H9 (cell line): ENCODE results near the gene DYRK1B. TPM values are rescaled to one million over a fixed set of nuclear protein-coding genes. Genes with fewer than 3 reads are reported as not detected.

Experiments
- DNase-seq: peaks from one replicate; pipeline ENCODE4 v3.0.0-alpha.2; 2017
- H2AFZ ChIP-seq: one replicate; pipeline ENCODE4 v1.6.1; 2013; ENCODE audit warnings: mild to moderate bottlenecking, low read length, control low read depth, moderate library complexity
- H2AK5ac ChIP-seq: 2 replicates; pipeline ENCODE4 v1.6.1; 2013; ENCODE audit warnings: low read length, control low read depth, mixed read lengths; ENCODE audit not compliant: insufficient read length
- H2BK120ac ChIP-seq: one replicate; pipeline ENCODE4 v1.6.1; 2013; ENCODE audit warnings: low read depth, mild to moderate bottlenecking, low read length, control low read depth, inconsistent platforms; ENCODE audit not compliant: poor library complexity, severe bottlenecking
- H2BK12ac ChIP-seq: 2 replicates; pipeline ENCODE4 v1.6.1; 2013; ENCODE audit warnings: low read length, control low read depth, mixed read lengths, low read depth; ENCODE audit not compliant: insufficient read length
- H2BK15ac ChIP-seq: 2 replicates; pipeline ENCODE4 v1.6.1; 2013; ENCODE audit warnings: low read depth, low read length, control low read depth
- H2BK20ac ChIP-seq: one replicate; pipeline ENCODE4 v1.6.1; 2013; ENCODE audit warnings: low read depth, mild to moderate bottlenecking, low read length, control low read depth, inconsistent platforms; ENCODE audit not compliant: poor library complexity, severe bottlenecking
- H2BK5ac ChIP-seq: 2 replicates; pipeline ENCODE4 v1.6.1; 2013; ENCODE audit warnings: low read length, control low read depth, mixed read lengths; ENCODE audit not compliant: insufficient read length
- H3K14ac ChIP-seq: 2 replicates; pipeline ENCODE4 v1.6.1; 2013; ENCODE audit warnings: low read length, control low read depth; ENCODE audit not compliant: insufficient read depth
- H3K18ac ChIP-seq: 2 replicates; pipeline ENCODE4 v1.6.1; 2013; ENCODE audit warnings: low read depth, mild to moderate bottlenecking, mixed read lengths, low read length, control low read depth; ENCODE audit not compliant: insufficient read length
- H3K23ac ChIP-seq: 2 replicates; pipeline ENCODE4 v1.6.1; 2013; ENCODE audit warnings: low read length, control low read depth, mixed read lengths, low read depth; ENCODE audit not compliant: insufficient read length
- H3K23me2 ChIP-seq: 2 replicates; pipeline ENCODE4 v1.6.1; 2013; ENCODE audit warnings: low read depth, mild to moderate bottlenecking, mixed read lengths, low read length, control low read depth; ENCODE audit not compliant: insufficient read length, poor library complexity, severe bottlenecking
- H3K27ac ChIP-seq: 2 replicates; pipeline ENCODE4 v1.5.1; 2013; ENCODE audit warnings: low read length, control low read depth, mixed read lengths, low read depth; ENCODE audit not compliant: insufficient read length
- H3K27me3 ChIP-seq: 2 replicates; pipeline ENCODE4 v1.6.1; 2013; ENCODE audit warnings: low read length, control low read depth, inconsistent platforms; ENCODE audit not compliant: insufficient read depth
- H3K4ac ChIP-seq: 2 replicates; pipeline ENCODE4 v1.6.1; 2013; ENCODE audit warnings: low read depth, mild to moderate bottlenecking, control low read depth, inconsistent platforms, low read length, moderate library complexity
- H3K4me1 ChIP-seq: 2 replicates; pipeline ENCODE4 v1.6.1; 2013; ENCODE audit warnings: low read length, control low read depth, inconsistent platforms; ENCODE audit not compliant: insufficient read depth
- H3K4me2 ChIP-seq: 2 replicates; pipeline ENCODE4 v1.6.1; 2013; ENCODE audit warnings: low read length, control low read depth, mixed read lengths; ENCODE audit not compliant: insufficient read length, insufficient read depth
- H3K56ac ChIP-seq: 2 replicates; pipeline ENCODE4 v1.6.1; 2013; ENCODE audit warnings: low read depth, mild to moderate bottlenecking, mixed read lengths, low read length, control low read depth; ENCODE audit not compliant: insufficient read length
- H3K79me1 ChIP-seq: 2 replicates; pipeline ENCODE4 v1.6.1; 2013; ENCODE audit warnings: low read depth, mild to moderate bottlenecking, moderate library complexity, low read length, control low read depth, inconsistent platforms; ENCODE audit not compliant: insufficient read depth, poor library complexity, severe bottlenecking
- H3K79me2 ChIP-seq: 2 replicates; pipeline ENCODE4 v1.6.1; 2013; ENCODE audit warnings: low read length, control low read depth, inconsistent platforms; ENCODE audit not compliant: insufficient read depth
- H3K9ac ChIP-seq: 2 replicates; pipeline ENCODE4 v1.6.1; 2013; ENCODE audit warnings: low read length, control low read depth, mixed read lengths; ENCODE audit not compliant: insufficient read length; ENCODE audit errors: extremely low read depth
- H3K9me3 ChIP-seq: one replicate; pipeline ENCODE4 v1.6.1; 2013; ENCODE audit warnings: low read depth, low read length, inconsistent platforms; ENCODE audit not compliant: control insufficient read depth
- H3T11ph ChIP-seq: one replicate; pipeline ENCODE4 v1.6.1; 2013; ENCODE audit warnings: mild to moderate bottlenecking, low read length, control low read depth, inconsistent platforms
- H4K20me1 ChIP-seq: one replicate; pipeline ENCODE4 v1.6.1; 2013; ENCODE audit not compliant: control insufficient read depth, insufficient read length, insufficient read depth
- H4K5ac ChIP-seq: 2 replicates; pipeline ENCODE4 v1.6.1; 2013; ENCODE audit warnings: low read depth, mild to moderate bottlenecking, mixed read lengths, low read length, control low read depth; ENCODE audit not compliant: insufficient read length
- H4K8ac ChIP-seq: replicated peaks from 2 replicates; pipeline ENCODE4 v1.6.1; 2013; ENCODE audit warnings: low read length, control low read depth, mixed read lengths, low read depth; ENCODE audit not compliant: insufficient read length
- H4K91ac ChIP-seq: 2 replicates; pipeline ENCODE4 v1.6.1; 2013; ENCODE audit warnings: low read depth, mild to moderate bottlenecking, moderate library complexity, mixed read lengths, low read length, control low read depth; ENCODE audit not compliant: insufficient read length
- H3K27ac Mint-ChIP-seq, 3 experiments: 2 replicates in 2 of 3; 3 replicates in 1 of 3; pipeline ENCODE4 v1.8.0; 2020 to 2021; ENCODE audit warnings: mixed read lengths in 3 of 3, mild to moderate bottlenecking in 1 of 3, moderate library complexity in 1 of 3
- H3K27me3 Mint-ChIP-seq: 2 replicates; pipeline ENCODE4 v1.8.0; 2021; ENCODE audit warnings: low read depth, mild to moderate bottlenecking, moderate library complexity, mixed read lengths
- H3K36me3 Mint-ChIP-seq, 3 experiments: 2 replicates in 2 of 3; 3 replicates in 1 of 3; pipeline ENCODE4 v1.8.0; 2020 to 2021; ENCODE audit warnings: low read depth in 3 of 3, mixed read lengths in 3 of 3; ENCODE audit not compliant: insufficient read depth in 1 of 3
- H3K4me1 Mint-ChIP-seq, 2 experiments: 2 replicates each; pipeline ENCODE4 v1.8.0; 2020; ENCODE audit warnings: mixed read lengths in 2 of 2
- H3K4me3 Mint-ChIP-seq, 2 experiments: 2 replicates in 1 of 2; 3 replicates in 1 of 2; pipeline ENCODE4 v1.8.0; 2020 to 2021; ENCODE audit warnings: mild to moderate bottlenecking in 2 of 2, mixed read lengths in 2 of 2, moderate library complexity in 1 of 2
- H3K9me3 Mint-ChIP-seq, 2 experiments: 2 replicates in 1 of 2; 3 replicates in 1 of 2; pipeline ENCODE4 v1.8.0; 2020; ENCODE audit warnings: mild to moderate bottlenecking in 2 of 2, mixed read lengths in 2 of 2, moderate library complexity in 1 of 2
- CTCF ChIP-seq: fragments of 200-600 bp; sonication (generic); conservative IDR thresholded peaks from 3 replicates; pipeline ENCODE4 v1.8.0; 2021; ENCODE audit warnings: antibody characterized with exemption, mild to moderate bottlenecking
- WGBS: extraction: QIAGEN DNeasy Blood & Tissue Kit; methylation state at CpG from one replicate; pipeline ENCODE4 v1.1.7; 2013; ENCODE audit warnings: missing lambda C conversion rate, low lambda C conversion rate, mixed read lengths; ENCODE audit not compliant: insufficient read length; ENCODE audit errors: extremely low coverage; 5-methylcytosine and 5-hydroxymethylcytosine counted together
- total RNA-seq: library from RNA; stranded (reverse); gene quantifications from 2 replicates; pipeline ENCODE4 v1.2.1, GENCODE V29; 2021

DYRK1B gene
- total RNA-seq, 1 experiment from 2014 or later: 14.3 TPM

- H4K20me1 ChIP-seq: no peaks in the 10 kb centered on the region
- no peak overlapping the region for H3K27ac ChIP-seq
- no peak overlapping the region for H3K18ac ChIP-seq
- H3K9me3 ChIP-seq: no peaks in the 10 kb centered on the region
- H3K4me3 Mint-ChIP-seq: no peak overlapping the region
- no peak overlapping the region for H3K14ac ChIP-seq
- no peak overlapping the region for H3K4me2 ChIP-seq
- peaks cover 0 to 2% (median 0%) of the 10 kb centered on the region in 3 experiments; a peak in 1 of 7 replicates for H3K36me3 Mint-ChIP-seq
- no peak for TF ChIP-seq CTCF
- no peak overlapping the region for H3K4ac ChIP-seq
- no peak overlapping the region for H2BK12ac ChIP-seq
- WGBS: no CpG with 5 or more reads among the region's 4 CpGs
- H3K4me1 Mint-ChIP-seq: no peaks in the 10 kb centered on the region
- no peak overlapping the region for H2AFZ ChIP-seq
- H3T11ph ChIP-seq: no peak overlapping the region
- no peaks in the 10 kb centered on the region for H3K79me1 ChIP-seq
- H3K27ac Mint-ChIP-seq: no peak overlapping the region
- no peak overlapping the region for H2BK5ac ChIP-seq
- no peak overlapping the region for H3K56ac ChIP-seq
- H3K4me1 ChIP-seq: no peaks in the 10 kb centered on the region
- H3K23me2 ChIP-seq: no peaks in the 10 kb centered on the region
- no peaks in the 10 kb centered on the region for H3K9me3 Mint-ChIP-seq
- DNase-seq: no peak
- no peak overlapping the region for H2AK5ac ChIP-seq
- no peak overlapping the region for H3K23ac ChIP-seq
- no peak overlapping the region for H4K91ac ChIP-seq
- H3K27me3 Mint-ChIP-seq: no peaks in the 10 kb centered on the region
- no peak overlapping the region for H3K9ac ChIP-seq
- no peak overlapping the region for H4K8ac ChIP-seq
- H3K79me2 ChIP-seq: no peaks in the 10 kb centered on the region
- H2BK20ac ChIP-seq: no peak overlapping the region
- no peak overlapping the region for H4K5ac ChIP-seq
- no peak overlapping the region for H2BK15ac ChIP-seq
- no peak overlapping the region for H2BK120ac ChIP-seq
- H3K27me3 ChIP-seq: no peaks in the 10 kb centered on the region
Measured at GRCh38 chr19:39811064-39811463, 22.9 kb downstream of the DYRK1B start.
